ENCODE results near the gene CA10.

Gene CA10

GRCh38 chr17:51650772-51651171, 507.7 kb downstream of the CA10 start:
- H3K27ac ChIP-seq (ENCODE audit: low read depth, low read length), result no peak overlapping the region
- no peak overlapping the region for H3K4me3 ChIP-seq (ENCODE audit: low read depth, low read length)
- no peaks in the 10 kb centered on the region for H3K9me3 ChIP-seq (ENCODE audit: control insufficient read depth, insufficient read depth, low read depth, low read length)
- peaks cover 8% of the 10 kb centered on the region; the same call in 1 of the 2 replicates for H3K4me1 ChIP-seq (ENCODE audit: control insufficient read depth, insufficient read depth, low read length)
- H3K9ac ChIP-seq (ENCODE audit: low read length), result no peak overlapping the region
- H3K27me3 ChIP-seq (ENCODE audit: control insufficient read depth, insufficient read depth, low read length), result no peaks in the 10 kb centered on the region
- no peaks in the 10 kb centered on the region for H3K36me3 ChIP-seq (ENCODE audit: control insufficient read depth, insufficient read depth, low read length)

GRCh38 chr17:51650202-51650601, 508.3 kb downstream of the CA10 start:
- no peak overlapping the region for H3K27ac ChIP-seq (ENCODE audit: low read depth, low read length)

GRCh38 chr17:51647826-51648225, 510.7 kb downstream of the CA10 start:
- no peaks in the 10 kb centered on the region for H3K36me3 ChIP-seq (ENCODE audit: control insufficient read depth, insufficient read depth, low read length)
- H3K9ac ChIP-seq (ENCODE audit: low read length), result no peak overlapping the region

More at GRCh38 chr17:51650202-51650601, 508.3 kb downstream of the CA10 start:
- Histone ChIP-seq H3K9ac (ENCODE audit: low read length) (no peak overlapping the region), H3K4me3 (ENCODE audit: low read depth, low read length) (no peak overlapping the region), H3K4me1 (ENCODE audit: control insufficient read depth, insufficient read depth, low read length) (peaks cover 8% of the 10 kb centered on the region; the same call in 1 of the 2 replicates), H3K27me3 (ENCODE audit: control insufficient read depth, insufficient read depth, low read length) (no peaks in the 10 kb centered on the region), H3K36me3 (ENCODE audit: control insufficient read depth, insufficient read depth, low read length) (no peaks in the 10 kb centered on the region), H3K9me3 (ENCODE audit: control insufficient read depth, insufficient read depth, low read depth, low read length) (no peaks in the 10 kb centered on the region)

DNA sequence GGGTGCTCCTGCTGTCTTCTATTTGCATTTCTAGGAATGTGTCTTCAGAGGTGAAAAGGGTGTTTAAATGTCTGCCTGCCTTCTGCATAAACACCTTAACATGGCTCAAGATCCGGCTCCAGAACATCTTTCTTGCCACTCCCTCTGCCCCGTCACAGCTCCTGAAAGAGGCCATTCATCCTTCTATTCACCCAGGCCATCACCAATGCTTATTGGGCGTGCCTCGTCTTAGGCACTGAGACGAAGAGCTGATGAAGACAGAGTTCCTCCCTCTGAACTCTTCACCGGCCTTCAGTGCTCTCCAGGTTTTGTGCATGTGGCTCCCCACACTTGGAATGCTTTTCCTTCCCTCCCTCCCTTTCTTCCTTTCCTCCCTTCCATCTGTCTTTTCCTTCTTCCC, 511.4 kb downstream of the CA10 start:
- no peaks in the 10 kb centered on the region for H3K36me3 ChIP-seq (ENCODE audit: control insufficient read depth, insufficient read depth, low read length)
- no peaks in the 10 kb centered on the region; the same call in 1 of the 2 replicates for H3K27me3 ChIP-seq (ENCODE audit: control insufficient read depth, insufficient read depth, low read length)
- H3K27ac ChIP-seq (ENCODE audit: low read depth, low read length), result no peak overlapping the region
- no peak overlapping the region for H3K4me3 ChIP-seq (ENCODE audit: low read depth, low read length)
- no peak overlapping the region for H3K9ac ChIP-seq (ENCODE audit: low read length)
- peaks cover 8% of the 10 kb centered on the region; the same call in 1 of the 2 replicates for H3K4me1 ChIP-seq (ENCODE audit: control insufficient read depth, insufficient read depth, low read length)
- no peaks in the 10 kb centered on the region for H3K9me3 ChIP-seq (ENCODE audit: control insufficient read depth, insufficient read depth, low read depth, low read length)

More at GRCh38 chr17:51647826-51648225, 510.7 kb downstream of the CA10 start:
- no peaks in the 10 kb centered on the region; the same call in 1 of the 2 replicates for H3K27me3 ChIP-seq (ENCODE audit: control insufficient read depth, insufficient read depth, low read length)
- H3K4me1 ChIP-seq (ENCODE audit: control insufficient read depth, insufficient read depth, low read length), result peaks cover 8% of the 10 kb centered on the region; the same call in 1 of the 2 replicates
- H3K27ac ChIP-seq (ENCODE audit: low read depth, low read length), result no peak overlapping the region
- H3K9me3 ChIP-seq (ENCODE audit: control insufficient read depth, insufficient read depth, low read depth, low read length), result no peaks in the 10 kb centered on the region
- H3K4me3 ChIP-seq (ENCODE audit: low read depth, low read length), result no peak overlapping the region

GRCh38 chr17:51646539-51646938, 512.0 kb downstream of the CA10 start:
- no peak overlapping the region for H3K4me3 ChIP-seq (ENCODE audit: low read depth, low read length)
- no peak overlapping the region for H3K9ac ChIP-seq (ENCODE audit: low read length)
- no peaks in the 10 kb centered on the region for H3K36me3 ChIP-seq (ENCODE audit: control insufficient read depth, insufficient read depth, low read length)
- no peaks in the 10 kb centered on the region for H3K9me3 ChIP-seq (ENCODE audit: control insufficient read depth, insufficient read depth, low read depth, low read length)
- H3K27me3 ChIP-seq (ENCODE audit: control insufficient read depth, insufficient read depth, low read length), result no peaks in the 10 kb centered on the region; the same call in 1 of the 2 replicates
- H3K4me1 ChIP-seq (ENCODE audit: control insufficient read depth, insufficient read depth, low read length), result peaks cover 8% of the 10 kb centered on the region; the same call in 1 of the 2 replicates
- no peak overlapping the region for H3K27ac ChIP-seq (ENCODE audit: low read depth, low read length)

GRCh38 chr17:51645056-51645455, 513.5 kb downstream of the CA10 start:
- H3K27me3 ChIP-seq (ENCODE audit: control insufficient read depth, insufficient read depth, low read length), result no peaks in the 10 kb centered on the region; the same call in 1 of the 2 replicates
- H3K27ac ChIP-seq (ENCODE audit: low read depth, low read length), result no peak overlapping the region
- H3K36me3 ChIP-seq (ENCODE audit: control insufficient read depth, insufficient read depth, low read length), result no peaks in the 10 kb centered on the region
- H3K9me3 ChIP-seq (ENCODE audit: control insufficient read depth, insufficient read depth, low read depth, low read length), result no peaks in the 10 kb centered on the region
- no peak overlapping the region for H3K4me3 ChIP-seq (ENCODE audit: low read depth, low read length)
- H3K9ac ChIP-seq (ENCODE audit: low read length), result no peak overlapping the region
- peaks cover 14% of the 10 kb centered on the region; the same call in 1 of the 2 replicates for H3K4me1 ChIP-seq (ENCODE audit: control insufficient read depth, insufficient read depth, low read length)

- Histone ChIP-seq H3K27me3 (ENCODE audit: control insufficient read depth, insufficient read depth, low read length) (no peaks in the 10 kb centered on the region; the same call in 1 of the 2 replicates), H3K9ac (ENCODE audit: low read length) (no peak overlapping the region), H3K27ac (ENCODE audit: low read depth, low read length) (no peak overlapping the region), H3K36me3 (ENCODE audit: control insufficient read depth, insufficient read depth, low read length) (no peaks in the 10 kb centered on the region), H3K4me3 (ENCODE audit: low read depth, low read length) (no peak overlapping the region), H3K9me3 (ENCODE audit: control insufficient read depth, insufficient read depth, low read depth, low read length) (no peaks in the 10 kb centered on the region), H3K4me1 (ENCODE audit: control insufficient read depth, insufficient read depth, low read length) (peaks cover 25% of the 10 kb centered on the region)
Measured at GRCh38 chr17:51643702-51644490, 514.6 kb downstream of the CA10 start.

GRCh38 chr17:51642029-51642428, 516.5 kb downstream of the CA10 start:
- no peaks in the 10 kb centered on the region; the same call in 1 of the 2 replicates for H3K27me3 ChIP-seq (ENCODE audit: control insufficient read depth, insufficient read depth, low read length)
- H3K9me3 ChIP-seq (ENCODE audit: control insufficient read depth, insufficient read depth, low read depth, low read length), result no peaks in the 10 kb centered on the region
- no peak overlapping the region for H3K9ac ChIP-seq (ENCODE audit: low read length)
- H3K4me1 ChIP-seq (ENCODE audit: control insufficient read depth, insufficient read depth, low read length), result peaks cover 24% of the 10 kb centered on the region
- H3K36me3 ChIP-seq (ENCODE audit: control insufficient read depth, insufficient read depth, low read length), result no peaks in the 10 kb centered on the region
- no peak overlapping the region for H3K4me3 ChIP-seq (ENCODE audit: low read depth, low read length)
- no peak overlapping the region for H3K27ac ChIP-seq (ENCODE audit: low read depth, low read length)

- H3K9ac ChIP-seq (ENCODE audit: low read length), result no peak overlapping the region
- no peak overlapping the region for H3K27ac ChIP-seq (ENCODE audit: low read depth, low read length)
- H3K27me3 ChIP-seq (ENCODE audit: control insufficient read depth, insufficient read depth, low read length), result no peaks in the 10 kb centered on the region; the same call in 1 of the 2 replicates
- H3K9me3 ChIP-seq (ENCODE audit: control insufficient read depth, insufficient read depth, low read depth, low read length), result no peaks in the 10 kb centered on the region
- H3K4me3 ChIP-seq (ENCODE audit: low read depth, low read length), result no peak overlapping the region
- H3K36me3 ChIP-seq (ENCODE audit: control insufficient read depth, insufficient read depth, low read length), result no peaks in the 10 kb centered on the region
- peaks cover 19% of the 10 kb centered on the region for H3K4me1 ChIP-seq (ENCODE audit: control insufficient read depth, insufficient read depth, low read length)
Measured at GRCh38 chr17:51640108-51640622, 518.3 kb downstream of the CA10 start.

GRCh38 chr17:51638971-51639370, 519.5 kb downstream of the CA10 start:
- Histone ChIP-seq H3K9ac (ENCODE audit: low read length) (no peak overlapping the region), H3K9me3 (ENCODE audit: control insufficient read depth, insufficient read depth, low read depth, low read length) (no peaks in the 10 kb centered on the region), H3K36me3 (ENCODE audit: control insufficient read depth, insufficient read depth, low read length) (no peaks in the 10 kb centered on the region), H3K4me3 (ENCODE audit: low read depth, low read length) (no peak overlapping the region), H3K4me1 (ENCODE audit: control insufficient read depth, insufficient read depth, low read length) (peaks cover 19% of the 10 kb centered on the region), H3K27ac (ENCODE audit: low read depth, low read length) (no peak overlapping the region), H3K27me3 (ENCODE audit: control insufficient read depth, insufficient read depth, low read length) (no peaks in the 10 kb centered on the region; the same call in 1 of the 2 replicates)

DNA sequence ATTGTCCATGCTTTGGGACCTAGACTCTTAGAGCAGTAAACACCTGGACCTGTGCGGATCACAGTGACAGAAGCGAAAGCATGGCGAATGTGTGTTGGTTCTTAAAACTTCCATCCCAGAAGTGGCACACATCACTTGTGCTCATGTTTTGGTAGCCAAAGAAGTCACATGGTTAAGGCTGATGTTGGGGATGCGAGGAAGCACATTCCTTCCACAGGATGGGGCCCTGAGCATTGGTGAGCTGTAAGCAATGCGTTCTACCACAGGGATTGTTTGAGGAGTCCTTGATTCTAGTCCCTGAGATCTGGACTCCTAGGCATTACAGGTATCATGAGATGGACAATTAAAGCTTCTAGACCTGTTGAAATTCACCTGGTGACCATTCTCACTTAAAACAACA, 522.2 kb downstream of the CA10 start:
- H3K27me3 ChIP-seq (ENCODE audit: control insufficient read depth, insufficient read depth, low read length), result no peaks in the 10 kb centered on the region
- no peaks in the 10 kb centered on the region for H3K36me3 ChIP-seq (ENCODE audit: control insufficient read depth, insufficient read depth, low read length)
- H3K9ac ChIP-seq (ENCODE audit: low read length), result no peak overlapping the region
- H3K27ac ChIP-seq (ENCODE audit: low read depth, low read length), result no peak overlapping the region
- no peaks in the 10 kb centered on the region for H3K9me3 ChIP-seq (ENCODE audit: control insufficient read depth, insufficient read depth, low read depth, low read length)
- peaks cover 19% of the 10 kb centered on the region for H3K4me1 ChIP-seq (ENCODE audit: control insufficient read depth, insufficient read depth, low read length)
- no peak overlapping the region for H3K4me3 ChIP-seq (ENCODE audit: low read depth, low read length)

Data from HUES6 (cell line).